Endothelial cell (in vitro differentiated cells): ENCODE data around the gene DGCR8. TPM values are rescaled to one million over a fixed set of nuclear protein-coding genes. Genes with fewer than 3 reads are reported as not detected.

Experiments
- DNase-seq: peaks from one replicate; pipeline ENCODE4 v3.0.0; 2021; ENCODE audit warnings: low spot score
- H3K27ac Mint-ChIP-seq: one replicate; pipeline ENCODE4 v1.8.0; 2021; ENCODE audit warnings: mixed read lengths, inconsistent platforms; ENCODE audit not compliant: unreplicated experiment
- H3K27me3 Mint-ChIP-seq: one replicate; pipeline ENCODE4 v1.8.0; 2021; ENCODE audit warnings: mild to moderate bottlenecking, moderate library complexity, mixed read lengths, inconsistent platforms; ENCODE audit not compliant: unreplicated experiment
- H3K36me3 Mint-ChIP-seq: one replicate; pipeline ENCODE4 v1.8.0; 2021; ENCODE audit warnings: mild to moderate bottlenecking, low read depth, mixed read lengths, inconsistent platforms; ENCODE audit not compliant: unreplicated experiment
- H3K4me1 Mint-ChIP-seq: one replicate; pipeline ENCODE4 v1.8.0; 2021; ENCODE audit warnings: mild to moderate bottlenecking, mixed read lengths, inconsistent platforms; ENCODE audit not compliant: unreplicated experiment
- H3K4me3 Mint-ChIP-seq: one replicate; pipeline ENCODE4 v1.8.0; 2021; ENCODE audit warnings: mild to moderate bottlenecking, mixed read lengths, inconsistent platforms; ENCODE audit not compliant: unreplicated experiment
- H3K9me3 Mint-ChIP-seq: one replicate; pipeline ENCODE4 v1.8.0; 2021; ENCODE audit warnings: mixed read lengths, inconsistent platforms; ENCODE audit not compliant: unreplicated experiment
- CTCF ChIP-seq: fragments of 200-600 bp; sonication (generic); IDR thresholded peaks from one replicate; pipeline ENCODE4 v1.5.0; 2021; ENCODE audit warnings: antibody characterized with exemption; ENCODE audit not compliant: unreplicated experiment
- total RNA-seq: library from RNA; stranded (reverse); fragmentation: NEBNext Ultra II Directional; extraction: Animal tissue kit (Norgen Biotek cat#: 25700); gene quantifications from one replicate; pipeline ENCODE4 v1.2.1, GENCODE V29; 2021; ENCODE audit not compliant: unreplicated experiment

The DGCR8 gene
- total RNA-seq, 1 donor from 2014 or later, result 46.6 TPM

- no peak for DNase-seq
- Mint-ChIP-seq H3K4me1 (no peaks in the 10 kb centered on the region), H3K9me3 (no peaks in the 10 kb centered on the region), H3K36me3 (peaks cover 9% of the 10 kb centered on the region), H3K27ac (no peak overlapping the region), H3K27me3 (no peaks in the 10 kb centered on the region), H3K4me3 (no peak overlapping the region)
- no peak for TF ChIP-seq CTCF
Observed at GRCh38 chr22:20053407-20054033, 26.5 kb upstream of the DGCR8 start.

DNA sequence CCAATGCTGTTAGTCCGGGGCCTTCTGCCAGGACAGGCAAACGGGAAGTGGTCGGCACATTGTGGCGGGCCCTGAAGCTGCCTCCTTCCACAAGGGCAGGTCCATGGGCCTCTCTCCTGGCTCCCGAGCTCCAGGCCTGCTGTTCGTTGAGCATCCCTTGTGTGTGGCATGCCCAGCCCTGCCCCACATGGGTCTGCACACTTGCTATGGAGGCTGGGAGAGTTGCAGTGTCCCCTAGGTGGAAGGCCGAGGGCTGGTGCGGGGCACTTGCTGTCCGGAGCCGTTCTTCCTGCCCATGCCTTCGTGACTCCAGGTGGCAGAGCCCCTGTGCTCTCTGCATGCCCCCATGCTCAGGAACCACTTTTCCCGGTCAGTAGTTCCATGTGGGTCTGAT lies 26.0 kb upstream of the DGCR8 start:
- Mint-ChIP-seq H3K27me3 (no peaks in the 10 kb centered on the region), H3K4me3 (no peak overlapping the region), H3K4me1 (no peaks in the 10 kb centered on the region), H3K9me3 (no peaks in the 10 kb centered on the region), H3K27ac (no peak overlapping the region), H3K36me3 (peaks cover 6% of the 10 kb centered on the region)
- DNase-seq, result no peak
- no peak for TF ChIP-seq CTCF

GRCh38 chr22:20054485-20054884 lies 25.6 kb upstream of the DGCR8 start:
- Mint-ChIP-seq H3K27ac (no peak overlapping the region), H3K4me3 (no peak overlapping the region), H3K27me3 (no peaks in the 10 kb centered on the region), H3K4me1 (no peaks in the 10 kb centered on the region), H3K9me3 (no peaks in the 10 kb centered on the region), H3K36me3 (peaks cover 4% of the 10 kb centered on the region)
- DNase-seq, result no peak
- TF ChIP-seq CTCF, result no peak

DNA sequence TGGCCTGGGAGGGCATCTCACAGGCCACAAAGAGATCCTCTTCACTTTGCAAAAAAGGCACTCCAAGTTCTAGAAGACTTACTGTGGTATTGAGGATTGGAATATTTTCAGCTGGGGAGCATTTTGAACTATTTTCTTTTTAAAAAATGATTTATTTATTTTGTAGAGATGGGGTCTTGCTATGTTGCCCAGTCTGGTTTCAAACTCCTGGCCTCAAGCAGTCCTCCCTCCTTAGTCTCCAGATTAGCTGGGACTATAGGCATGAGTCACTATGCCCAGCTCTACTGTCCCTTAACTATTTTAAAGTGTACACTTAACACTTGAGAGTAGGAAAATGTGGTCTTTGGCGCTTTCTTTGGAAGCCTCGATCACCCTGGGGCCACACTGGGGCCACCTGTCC lies 24.9 kb upstream of the DGCR8 start:
- Mint-ChIP-seq H3K27ac (no peak overlapping the region), H3K27me3 (no peaks in the 10 kb centered on the region), H3K9me3 (no peaks in the 10 kb centered on the region), H3K4me3 (no peak overlapping the region), H3K4me1 (no peaks in the 10 kb centered on the region), H3K36me3 (peaks cover 4% of the 10 kb centered on the region)
- TF ChIP-seq CTCF, result no peak
- no peak for DNase-seq

DNA sequence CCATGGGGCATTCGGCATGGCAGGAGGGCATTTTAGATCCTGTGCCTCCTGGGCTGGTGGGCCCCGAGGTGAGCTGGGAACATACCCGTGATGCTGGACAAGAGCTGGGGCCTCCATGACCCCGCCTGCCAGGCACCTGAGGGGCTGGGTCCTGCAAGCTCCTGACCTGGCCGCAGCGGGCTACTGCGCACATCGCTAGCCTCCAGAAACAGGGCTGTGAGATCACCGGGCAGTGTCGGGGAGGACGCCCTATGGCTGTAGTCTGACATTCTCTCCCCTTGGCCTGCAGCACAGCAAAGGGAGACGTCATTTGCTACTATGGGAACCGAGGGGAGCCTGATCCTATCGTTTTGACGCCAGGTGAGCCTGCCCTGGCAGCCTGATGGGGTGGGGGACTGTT lies 24.4 kb upstream of the DGCR8 start:
- Mint-ChIP-seq H3K4me3 (no peak overlapping the region), H3K27ac (no peak overlapping the region), H3K9me3 (no peaks in the 10 kb centered on the region), H3K36me3 (peaks cover 4% of the 10 kb centered on the region), H3K4me1 (no peaks in the 10 kb centered on the region), H3K27me3 (no peaks in the 10 kb centered on the region)
- TF ChIP-seq CTCF, result no peak
- DNase-seq, result no peak
